Peyer's patch (tissue), 4 donors: ENCODE measurements around the gene VPS52. TPM values are rescaled to one million over a fixed set of nuclear protein-coding genes. Genes with fewer than 3 reads are reported as not detected.

ENCODE experiments used
- DNase-seq, 3 donors: peaks; one replicate each; pipeline ENCODE4 v3.0.0-alpha.2; 2017 to 2019
- H3K27ac ChIP-seq, 4 donors: fragments of 200-600 bp; sonication (generic); one replicate each; pipeline ENCODE4 v1.5.1; 2016 to 2019
- H3K27me3 ChIP-seq, 2 donors: fragments of 200-600 bp; sonication (generic); one replicate each; pipeline ENCODE4 v1.5.1; 2019
- H3K36me3 ChIP-seq, 3 donors: fragments of 200-600 bp; sonication (generic); one replicate each; pipeline ENCODE4 v1.5.1; 2016 to 2019
- H3K4me1 ChIP-seq, 4 donors: fragments of 200-600 bp; sonication (generic); one replicate each; pipeline ENCODE4 v1.5.1; 2016 to 2019
- H3K4me3 ChIP-seq, 4 donors: fragments of 200-600 bp; sonication (generic); 1 replicate in 3 of 4; 2 replicates in 1 of 4; pipeline ENCODE4 v1.5.1; 2016 to 2019; ENCODE audit warnings: mild to moderate bottlenecking in 1 of 4
- H3K9me3 ChIP-seq, 4 donors: fragments of 200-600 bp; sonication (generic); one replicate each; pipeline ENCODE4 v1.5.1; 2016 to 2019; ENCODE audit warnings: mild to moderate bottlenecking in 1 of 4
- POLR2A ChIP-seq, 2 donors: fragments of 450-650 bp; IDR thresholded peaks; one replicate each; pipeline ENCODE4 v1.5.1; 2017; ENCODE audit warnings: antibody characterized with exemption in 2 of 2, mild to moderate bottlenecking in 2 of 2, moderate library complexity in 2 of 2
- total RNA-seq, 4 donors: library from RNA; depleted of rRNA; stranded (reverse); fragments of >200 nt; gene quantifications; one replicate each; pipeline ENCODE4 v1.1.0, GENCODE V29; 2016
- TF ChIP-seq, protein P1 (sequence below), 6 experiments: fragments of 450-650 bp in 4 of 6; fragments of 200-600 bp in 2 of 6; sonication (generic) in 1 of 6; IDR thresholded peaks; one replicate each; pipeline ENCODE4 v1.5.1; 2017 to 2019; ENCODE audit warnings: antibody characterized with exemption in 6 of 6, mild to moderate bottlenecking in 3 of 6, moderate library complexity in 1 of 6

Gene VPS52
- total RNA-seq, 4 donors from 2014 or later, result 56.7 to 132 (median 95.8) TPM

GRCh38 chr6:33217246-33217645 lies 54.4 kb downstream of the VPS52 start:
- Histone ChIP-seq H3K9me3 (no peaks in the 10 kb centered on the region), H3K27me3 (no peaks in the 10 kb centered on the region), H3K27ac (no peak overlapping the region), H3K36me3 (no peaks in the 10 kb centered on the region), H3K4me3 (no peak overlapping the region), H3K4me1 (peaks cover 0 to 16% (median 7%) of the 10 kb centered on the region in 4 donors)
- DNase-seq, result no peak
- no peak for TF ChIP-seq POLR2A (IDR thresholded peaks at IDR 0.05)
- TF ChIP-seq, protein P1, sequence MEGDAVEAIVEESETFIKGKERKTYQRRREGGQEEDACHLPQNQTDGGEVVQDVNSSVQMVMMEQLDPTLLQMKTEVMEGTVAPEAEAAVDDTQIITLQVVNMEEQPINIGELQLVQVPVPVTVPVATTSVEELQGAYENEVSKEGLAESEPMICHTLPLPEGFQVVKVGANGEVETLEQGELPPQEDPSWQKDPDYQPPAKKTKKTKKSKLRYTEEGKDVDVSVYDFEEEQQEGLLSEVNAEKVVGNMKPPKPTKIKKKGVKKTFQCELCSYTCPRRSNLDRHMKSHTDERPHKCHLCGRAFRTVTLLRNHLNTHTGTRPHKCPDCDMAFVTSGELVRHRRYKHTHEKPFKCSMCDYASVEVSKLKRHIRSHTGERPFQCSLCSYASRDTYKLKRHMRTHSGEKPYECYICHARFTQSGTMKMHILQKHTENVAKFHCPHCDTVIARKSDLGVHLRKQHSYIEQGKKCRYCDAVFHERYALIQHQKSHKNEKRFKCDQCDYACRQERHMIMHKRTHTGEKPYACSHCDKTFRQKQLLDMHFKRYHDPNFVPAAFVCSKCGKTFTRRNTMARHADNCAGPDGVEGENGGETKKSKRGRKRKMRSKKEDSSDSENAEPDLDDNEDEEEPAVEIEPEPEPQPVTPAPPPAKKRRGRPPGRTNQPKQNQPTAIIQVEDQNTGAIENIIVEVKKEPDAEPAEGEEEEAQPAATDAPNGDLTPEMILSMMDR (IDR thresholded peaks at IDR 0.05), result no peak

- DNase-seq, result no peak
- H3K4me1 ChIP-seq, result peaks cover 0 to 16% (median 7%) of the 10 kb centered on the region in 4 donors
- H3K27ac ChIP-seq, result no peak overlapping the region
- H3K27me3 ChIP-seq, result no peaks in the 10 kb centered on the region
- H3K4me3 ChIP-seq, result no peak overlapping the region
- peaks cover 0 to 8% (median 0%) of the 10 kb centered on the region in 3 donors for H3K36me3 ChIP-seq
- H3K9me3 ChIP-seq, result no peaks in the 10 kb centered on the region
- no peak for TF ChIP-seq POLR2A (IDR thresholded peaks at IDR 0.05)
- TF ChIP-seq, protein P1 (IDR thresholded peaks at IDR 0.05), result no peak
Measured at GRCh38 chr6:33216117-33216649, 55.5 kb downstream of the VPS52 start.

- H3K36me3 ChIP-seq, result peaks cover 0 to 11% (median 0%) of the 10 kb centered on the region in 3 donors
- DNase-seq, result no peak
Measured at GRCh38 chr6:33215271-33216116, 56.2 kb downstream of the VPS52 start.

DNA sequence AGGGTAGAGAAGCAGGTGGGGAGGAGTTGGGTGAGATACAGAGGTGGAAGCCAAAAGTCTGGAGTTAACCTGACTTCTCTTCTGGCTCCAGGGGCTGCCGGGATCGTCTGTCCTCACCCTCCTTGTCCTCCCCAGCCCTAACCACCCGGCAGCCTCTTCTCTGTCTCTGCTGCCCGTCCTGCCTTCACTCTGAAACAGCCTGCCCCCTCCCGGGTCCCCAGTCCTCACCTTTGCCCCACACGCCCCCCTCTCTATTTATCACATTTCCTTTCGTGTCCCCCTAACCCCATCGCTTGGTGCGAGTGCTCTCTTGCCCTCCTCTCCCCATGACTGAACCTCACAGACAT lies 57.7 kb downstream of the VPS52 start:
- Histone ChIP-seq H3K27me3 (no peaks in the 10 kb centered on the region), H3K27ac (no peak overlapping the region), H3K4me3 (peak overlapping the region in 1 of 4 donors; percentile 41), H3K9me3 (no peaks in the 10 kb centered on the region), H3K36me3 (peaks cover 0 to 19% (median 0%) of the 10 kb centered on the region in 3 donors), H3K4me1 (peaks cover 0 to 19% (median 7%) of the 10 kb centered on the region in 4 donors)
- no peak for DNase-seq
- TF ChIP-seq POLR2A (IDR thresholded peaks at IDR 0.05), result no peak
- TF ChIP-seq, protein P1 (IDR thresholded peaks at IDR 0.05), result no peak

More at GRCh38 chr6:33215271-33216116, 56.2 kb downstream of the VPS52 start:
- TF ChIP-seq POLR2A (IDR thresholded peaks at IDR 0.05), result no peak
- TF ChIP-seq, protein P1 (IDR thresholded peaks at IDR 0.05), result no peak
- Histone ChIP-seq H3K27ac (no peak overlapping the region), H3K4me3 (no peak overlapping the region), H3K9me3 (no peaks in the 10 kb centered on the region), H3K27me3 (no peaks in the 10 kb centered on the region), H3K4me1 (peaks cover 0 to 16% (median 7%) of the 10 kb centered on the region in 4 donors)

DNA sequence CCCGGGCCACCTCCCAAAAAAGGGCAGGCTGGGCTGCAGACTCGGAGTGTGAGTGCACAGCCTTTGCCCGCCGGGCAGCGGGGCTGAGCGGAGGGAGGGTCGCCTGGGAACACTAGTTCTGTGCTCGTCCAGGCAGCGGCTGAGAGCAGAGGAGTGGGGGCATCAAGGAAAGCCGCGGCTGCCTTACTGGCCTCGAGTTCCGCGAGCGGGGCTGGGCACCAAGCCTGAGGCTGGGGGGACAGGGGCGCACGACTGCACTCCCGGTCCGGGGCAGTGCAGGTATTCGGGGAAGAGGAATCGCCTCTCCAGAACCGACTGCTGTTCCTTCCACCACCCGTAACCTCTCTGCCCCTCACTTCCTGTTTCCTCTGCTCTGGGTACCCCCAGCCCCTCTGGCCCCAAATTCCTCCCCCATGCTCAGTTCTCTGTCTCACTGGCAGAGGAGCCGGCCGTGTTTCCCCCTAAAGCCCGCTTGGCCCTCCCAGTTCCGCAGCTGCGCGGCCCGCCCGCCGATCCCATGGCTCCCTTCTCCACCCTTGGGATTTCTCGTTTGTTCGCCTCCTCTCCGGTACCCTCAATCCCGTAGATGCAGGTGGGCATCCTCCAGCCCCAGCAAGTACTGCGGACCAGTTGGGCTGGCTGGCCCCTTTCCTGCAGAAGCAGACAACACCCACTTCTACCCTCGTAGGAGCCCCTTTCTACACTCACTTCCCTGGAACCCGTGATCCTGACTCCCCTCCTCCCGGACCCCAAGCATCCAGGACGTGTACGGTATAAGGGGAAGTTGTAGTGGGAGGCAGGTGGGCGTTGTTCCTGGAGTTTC lies 58.3 kb downstream of the VPS52 start:
- peaks cover 0 to 21% (median 7%) of the 10 kb centered on the region in 4 donors for H3K4me1 ChIP-seq
- H3K9me3 ChIP-seq, result no peaks in the 10 kb centered on the region
- peak overlapping the region in 1 of 4 donors; percentile 5 for H3K27ac ChIP-seq
- H3K27me3 ChIP-seq, result no peaks in the 10 kb centered on the region
- peaks cover 0 to 19% (median 0%) of the 10 kb centered on the region in 3 donors for H3K36me3 ChIP-seq
- H3K4me3 ChIP-seq, result peak overlapping the region in 3 of 4 donors; percentile 32 to 47 (median 41)
- TF ChIP-seq POLR2A (IDR thresholded peaks at IDR 0.05), result no peak
- TF ChIP-seq, protein P1 (IDR thresholded peaks at IDR 0.05), result no peak
- DNase-seq, result peak in 1 of 3 donors; percentile 49
